ENCODE data around the gene S100PBP. TPM values are rescaled to one million over a fixed set of nuclear protein-coding genes. Genes with fewer than 3 reads are reported as not detected.
A peak's percentile ranks its signal among the peaks of the same experiment; 100 is the strongest.

The S100PBP gene
- total RNA-seq, 4 donors from 2014 or later = 27.3 to 41.9 (median 34.7) TPM

DNA sequence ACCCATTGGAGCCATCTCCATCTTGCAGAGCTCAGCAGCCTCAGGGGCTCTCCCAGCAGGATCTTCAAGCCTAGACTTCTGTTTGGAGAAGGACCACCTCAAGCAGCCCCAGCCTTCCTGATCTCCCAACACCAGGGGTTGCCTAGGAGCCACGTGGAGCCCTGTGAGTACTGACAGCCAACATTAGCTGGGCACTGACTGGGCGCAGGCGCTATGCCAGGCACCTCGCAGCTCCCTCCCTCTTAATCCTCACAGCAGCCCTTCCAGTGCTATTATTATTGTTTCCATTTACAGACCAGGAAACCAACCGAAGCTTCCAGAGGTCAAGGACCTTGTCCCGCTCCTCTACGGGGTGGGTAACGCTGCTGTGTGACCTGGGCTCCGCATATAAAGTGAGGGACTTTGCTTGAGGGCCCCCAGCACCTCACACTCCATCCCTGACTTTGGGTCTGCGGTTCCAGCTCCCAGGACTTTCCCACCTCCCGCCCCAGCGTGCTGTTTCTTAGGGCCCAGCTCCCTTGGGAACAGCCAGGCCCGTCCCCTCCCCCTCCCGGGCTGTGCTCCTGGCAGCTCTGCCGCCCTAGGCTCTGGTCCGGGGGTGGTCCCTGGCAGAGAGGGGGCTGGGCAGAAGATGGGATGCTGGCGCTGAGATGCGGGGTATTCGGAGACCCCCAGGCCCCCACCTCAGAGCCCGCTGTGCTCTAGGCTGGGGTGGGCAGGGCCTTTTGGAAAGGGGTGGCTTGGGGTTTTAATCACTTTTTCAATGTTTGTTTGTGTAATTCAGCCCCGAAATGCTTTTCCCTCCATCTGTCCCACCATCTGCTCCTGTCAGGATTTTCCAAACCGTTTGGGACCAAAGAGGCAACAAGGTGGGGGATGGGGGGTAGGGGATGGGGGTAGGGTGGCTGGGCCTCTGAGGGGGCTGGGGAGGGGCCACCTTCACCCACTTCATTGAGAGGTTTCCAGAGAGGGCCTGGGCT lies 64.7 kb downstream of the S100PBP start:
- no peak overlapping the region for H3K27ac ChIP-seq
- no peaks in the 10 kb centered on the region for H3K36me3 ChIP-seq
- peaks cover 0 to 12% of the 10 kb centered on the region in 2 donors for H3K4me1 ChIP-seq
- H3K9me3 ChIP-seq = no peaks in the 10 kb centered on the region
- H3K27me3 ChIP-seq = peaks cover 6% of the 10 kb centered on the region
- peak in 1 of 2 donors; percentile 39 for DNase-seq
- TF ChIP-seq, protein P1, sequence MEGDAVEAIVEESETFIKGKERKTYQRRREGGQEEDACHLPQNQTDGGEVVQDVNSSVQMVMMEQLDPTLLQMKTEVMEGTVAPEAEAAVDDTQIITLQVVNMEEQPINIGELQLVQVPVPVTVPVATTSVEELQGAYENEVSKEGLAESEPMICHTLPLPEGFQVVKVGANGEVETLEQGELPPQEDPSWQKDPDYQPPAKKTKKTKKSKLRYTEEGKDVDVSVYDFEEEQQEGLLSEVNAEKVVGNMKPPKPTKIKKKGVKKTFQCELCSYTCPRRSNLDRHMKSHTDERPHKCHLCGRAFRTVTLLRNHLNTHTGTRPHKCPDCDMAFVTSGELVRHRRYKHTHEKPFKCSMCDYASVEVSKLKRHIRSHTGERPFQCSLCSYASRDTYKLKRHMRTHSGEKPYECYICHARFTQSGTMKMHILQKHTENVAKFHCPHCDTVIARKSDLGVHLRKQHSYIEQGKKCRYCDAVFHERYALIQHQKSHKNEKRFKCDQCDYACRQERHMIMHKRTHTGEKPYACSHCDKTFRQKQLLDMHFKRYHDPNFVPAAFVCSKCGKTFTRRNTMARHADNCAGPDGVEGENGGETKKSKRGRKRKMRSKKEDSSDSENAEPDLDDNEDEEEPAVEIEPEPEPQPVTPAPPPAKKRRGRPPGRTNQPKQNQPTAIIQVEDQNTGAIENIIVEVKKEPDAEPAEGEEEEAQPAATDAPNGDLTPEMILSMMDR (IDR thresholded peaks at IDR 0.05) = no peak
- TF ChIP-seq POLR2A (IDR thresholded peaks at IDR 0.05) = no peak
- H3K4me3 ChIP-seq (replicated peaks in 1 of 3) = no peak overlapping the region
- WGBS, 2 donors = 28 to 38% methylated on average over 14 to 16 of the region's 22 CpGs
- intact Hi-C loops (cut with DNase I) = no loop called here

DNA sequence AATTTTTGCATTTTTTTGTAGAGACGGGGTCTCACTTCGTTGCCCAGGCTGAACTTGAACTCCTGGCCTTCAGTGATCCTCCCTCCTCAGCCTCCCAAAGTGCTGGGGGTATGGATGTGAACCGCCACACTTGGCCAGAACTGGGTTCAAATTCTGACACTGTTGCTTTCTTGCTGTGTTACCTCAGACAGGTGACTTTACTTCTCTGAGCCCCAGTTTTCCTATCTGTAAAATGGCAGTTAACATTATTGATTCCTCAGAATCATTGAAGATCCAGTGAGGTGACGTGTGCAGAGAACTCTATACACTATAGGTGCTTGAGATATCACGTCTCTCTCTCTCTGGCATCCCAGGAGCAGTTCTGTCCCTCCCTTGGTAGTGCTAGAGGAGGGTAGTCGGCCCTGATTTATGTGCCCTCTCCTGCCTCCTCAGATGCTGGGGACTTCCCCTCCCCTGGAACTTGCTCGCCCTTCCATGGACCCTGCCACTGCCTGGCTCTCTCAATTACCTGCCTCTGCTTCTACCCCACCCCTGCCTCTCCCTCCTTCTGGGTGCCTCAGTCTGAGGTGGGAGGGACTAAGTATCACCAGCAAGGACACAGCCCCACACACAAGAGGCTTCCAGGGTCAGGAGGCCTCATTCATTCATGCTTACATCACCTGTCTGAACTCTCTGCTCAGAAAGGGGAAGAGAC lies 66.0 kb downstream of the S100PBP start:
- Histone ChIP-seq H3K4me1 (peaks cover 0 to 12% of the 10 kb centered on the region in 2 donors), H3K27ac (no peak overlapping the region), H3K9me3 (no peaks in the 10 kb centered on the region), H3K36me3 (no peaks in the 10 kb centered on the region), H3K4me3 (replicated peaks in 1 of 3) (no peak overlapping the region), H3K27me3 (peaks cover 11% of the 10 kb centered on the region)
- DNase-seq = no peak
- intact Hi-C loops (cut with DNase I) = no loop called here
- 83 to 90% methylated on average over 7 of the region's 7 CpGs for WGBS, 2 donors
- TF ChIP-seq POLR2A (IDR thresholded peaks at IDR 0.05) = no peak
- TF ChIP-seq, protein P1 (IDR thresholded peaks at IDR 0.05) = no peak

DNA sequence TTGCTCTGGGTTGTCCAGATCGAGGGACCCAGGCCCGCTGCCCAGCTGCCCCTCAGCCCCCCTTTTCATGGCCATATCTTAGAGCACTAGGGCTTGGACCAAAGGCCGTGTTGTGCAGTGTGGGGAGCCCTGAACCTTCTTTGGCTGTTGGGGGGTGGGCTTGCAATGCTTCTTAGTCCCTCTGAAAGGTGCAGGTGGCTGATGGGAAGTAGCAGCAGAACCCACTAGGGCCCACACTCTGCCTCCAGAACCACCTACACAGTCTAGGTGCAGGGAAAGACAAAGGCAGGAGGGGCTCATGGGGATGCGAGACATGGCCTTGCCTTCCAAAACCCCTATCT lies 66.5 kb downstream of the S100PBP start:
- H3K4me1 ChIP-seq = peaks cover 0 to 12% of the 10 kb centered on the region in 2 donors
- H3K27ac ChIP-seq = no peak overlapping the region
- DNase-seq = no peak
- TF ChIP-seq, protein P1 (IDR thresholded peaks at IDR 0.05) = no peak
- no peak for TF ChIP-seq POLR2A (IDR thresholded peaks at IDR 0.05)
- H3K27me3 ChIP-seq = peaks cover 11% of the 10 kb centered on the region
- no peaks in the 10 kb centered on the region for H3K9me3 ChIP-seq
- H3K4me3 ChIP-seq (replicated peaks in 1 of 3) = no peak overlapping the region
- intact Hi-C loops (cut with DNase I) = no loop called here
- WGBS, 2 donors = 61 to 68% methylated on average over 4 of the region's 4 CpGs
- H3K36me3 ChIP-seq = no peaks in the 10 kb centered on the region

DNA sequence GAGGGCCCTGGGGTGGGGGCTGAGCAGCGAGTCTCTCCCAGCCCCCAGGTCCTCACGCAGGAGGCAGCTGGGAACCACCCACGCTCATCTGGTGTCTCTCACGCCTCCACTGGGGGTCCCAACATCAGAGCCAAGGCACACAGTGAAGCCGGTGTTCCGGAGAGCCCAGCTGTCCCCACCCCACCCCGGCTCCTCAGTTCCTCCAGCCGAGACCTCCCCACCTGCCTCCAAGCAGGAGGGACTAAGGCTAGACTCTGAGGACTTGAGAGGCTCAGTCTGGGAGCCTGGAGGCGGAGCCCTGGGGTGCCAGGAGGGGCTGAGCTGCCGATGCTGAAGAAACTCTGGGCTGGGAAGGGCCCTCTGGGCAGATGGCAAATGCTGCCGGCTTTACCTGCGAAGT lies 67.3 kb downstream of the S100PBP start:
- intact Hi-C loops (cut with DNase I) = no loop called here
- peaks cover 11% of the 10 kb centered on the region for H3K27me3 ChIP-seq
- 41 to 46% methylated on average over 8 of the region's 12 CpGs for WGBS, 2 donors

More for the DNA sequence above, 67.3 kb downstream of the S100PBP start:
- no peak overlapping the region for H3K27ac ChIP-seq
- no peaks in the 10 kb centered on the region for H3K36me3 ChIP-seq
- TF ChIP-seq POLR2A (IDR thresholded peaks at IDR 0.05) = no peak
- TF ChIP-seq, protein P1 (IDR thresholded peaks at IDR 0.05) = no peak
- no peak for DNase-seq
- H3K4me3 ChIP-seq (replicated peaks in 1 of 3) = no peak overlapping the region
- peaks cover 0 to 12% of the 10 kb centered on the region in 2 donors for H3K4me1 ChIP-seq
- no peaks in the 10 kb centered on the region for H3K9me3 ChIP-seq
